ENCODE results near the gene LPAR1. TPM values are rescaled to one million over a fixed set of nuclear protein-coding genes. Genes with fewer than 3 reads are reported as not detected.

Gene LPAR1
- total and polyA plus RNA-seq, 10 of the 15 experiments (the other 5 are each of a cell fraction or from before 2014, with no cell fraction given) = 3.3 to 12.9 (median 8.4) TPM

- TF ChIP-seq E4F1 (IDR thresholded peaks at IDR 0.05; ENCODE audit: borderline replicate concordance, partially characterized antibody) = no peak
- TF ChIP-seq IRF4 (IDR thresholded peaks at IDR 0.05; ENCODE audit: low read depth, low read length) = no peak
Observed at GRCh38 chr9:110835859-110836271, 202.4 kb downstream of the LPAR1 start (continued).

DNA sequence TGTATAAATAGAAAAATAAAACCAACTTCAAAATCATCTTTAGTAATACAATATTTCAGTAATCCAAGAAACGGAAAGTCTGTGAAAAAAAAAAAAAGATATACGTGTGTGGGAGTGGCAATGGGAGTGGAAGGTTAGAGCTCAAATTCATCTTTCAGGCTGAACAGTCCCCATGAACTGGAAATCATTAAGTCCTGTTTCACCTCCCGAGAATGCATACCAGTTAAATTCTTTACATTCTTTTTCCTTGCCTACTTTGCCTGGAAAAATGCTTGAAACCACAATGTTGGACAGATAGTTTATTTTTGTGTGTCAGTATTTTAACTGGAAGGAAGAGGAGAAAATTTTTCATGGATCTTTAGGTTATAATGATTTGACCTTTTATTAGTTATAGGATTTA lies 202.9 kb downstream of the LPAR1 start:
- BruUV-seq (replicated peaks) = no TSS peak
- FAIRE-seq (no peak), ATAC-seq (no peak), DNase-seq (ENCODE audit: low read depth, low spot score) (no peak)
- no peaks in the 10 kb centered on the region for H3K79me2 ChIP-seq (ENCODE audit: control insufficient read depth, insufficient read depth, low read length)
- no peak overlapping the region for H3K9ac ChIP-seq (ENCODE audit: control insufficient read depth, insufficient read depth, low read length)
- no peak for TF ChIP-seq CHD1 (IDR thresholded peaks at IDR 0.05; ENCODE audit: low read depth, low read length)
- TF ChIP-seq, protein P1, sequence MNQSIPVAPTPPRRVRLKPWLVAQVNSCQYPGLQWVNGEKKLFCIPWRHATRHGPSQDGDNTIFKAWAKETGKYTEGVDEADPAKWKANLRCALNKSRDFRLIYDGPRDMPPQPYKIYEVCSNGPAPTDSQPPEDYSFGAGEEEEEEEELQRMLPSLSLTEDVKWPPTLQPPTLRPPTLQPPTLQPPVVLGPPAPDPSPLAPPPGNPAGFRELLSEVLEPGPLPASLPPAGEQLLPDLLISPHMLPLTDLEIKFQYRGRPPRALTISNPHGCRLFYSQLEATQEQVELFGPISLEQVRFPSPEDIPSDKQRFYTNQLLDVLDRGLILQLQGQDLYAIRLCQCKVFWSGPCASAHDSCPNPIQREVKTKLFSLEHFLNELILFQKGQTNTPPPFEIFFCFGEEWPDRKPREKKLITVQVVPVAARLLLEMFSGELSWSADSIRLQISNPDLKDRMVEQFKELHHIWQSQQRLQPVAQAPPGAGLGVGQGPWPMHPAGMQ (IDR thresholded peaks at IDR 0.05; ENCODE audit: borderline replicate concordance) = no peak
- no peak for TF ChIP-seq LARP7 (IDR thresholded peaks at IDR 0.05)
- no peak for TF ChIP-seq NR2C2 (IDR thresholded peaks at IDR 0.05; ENCODE audit: borderline replicate concordance, control insufficient read depth, insufficient read length, low read depth)
- TF ChIP-seq ZZZ3 (IDR thresholded peaks at IDR 0.05; ENCODE audit: control insufficient read depth, insufficient read length, low read depth) = no peak
- no peak for TF ChIP-seq TBL1XR1 (IDR thresholded peaks at IDR 0.05; ENCODE audit: low read depth, low read length)
- no peak for TF ChIP-seq KDM1A (IDR thresholded peaks at IDR 0.05; ENCODE audit: borderline replicate concordance)
- TF ChIP-seq RCOR1 (conservative IDR thresholded peaks at IDR 0.05; ENCODE audit: low read depth, low read length) = no peak
- no peak overlapping the region for H3K4me3 ChIP-seq
- no peaks in the 10 kb centered on the region for H3K36me3 ChIP-seq (ENCODE audit: control insufficient read depth in 2 of 2, insufficient read depth in 2 of 2, low read length in 1 of 2)
- H3K4me2 ChIP-seq (ENCODE audit: control insufficient read depth, insufficient read depth) = no peak overlapping the region
- H4K20me1 ChIP-seq (ENCODE audit: control insufficient read depth, insufficient read depth) = no peaks in the 10 kb centered on the region
- ChIA-PET POLR2A (interaction anchor here (0.6 kb wide), 1 partner anchor 25 kb away, joined by 11 read pairs; no protein-coding TSS in a partner anchor), SMC1A (ENCODE audit: uncharacterized antibody, unreplicated experiment) (interaction anchor here (1.1 to 1.3 kb wide), 2 partner anchors 13 to 42 kb away, joined by 3 to 5 read pairs; no protein-coding TSS in a partner anchor), RAD21 (ENCODE audit: unreplicated experiment) (interaction anchor here (0.9 kb wide), 1 partner anchor 14 kb away, joined by 4 read pairs; no protein-coding TSS in a partner anchor), CTCF (no interaction called here)
- H3K27me3 ChIP-seq (replicated peaks in 1 of 2; ENCODE audit: control insufficient read depth in 2 of 2, insufficient read depth in 2 of 2, low read length in 1 of 2) = no peaks in the 10 kb centered on the region
- in situ Hi-C loops (cut with MboI) = no loop called here
- WGBS (ENCODE audit: insufficient coverage, insufficient replicate concordance, low lambda C conversion rate, missing lambda C conversion rate) = 34% methylated on average over 3 of the region's 3 CpGs
- no peaks in the 10 kb centered on the region for H3K4me1 ChIP-seq (ENCODE audit: control insufficient read depth, insufficient read depth, low read length)
- intact Hi-C loops (cut with micrococcal nuclease; ENCODE audit: unreplicated experiment) = no loop called here
- H3K27ac ChIP-seq (ENCODE audit: control insufficient read depth, insufficient read depth) = no peak overlapping the region
- H2AFZ ChIP-seq (ENCODE audit: control insufficient read depth, low read depth, low read length) = no peak overlapping the region
- no peaks in the 10 kb centered on the region for H3K9me3 ChIP-seq (replicated peaks; ENCODE audit: control insufficient read depth, insufficient read depth, low read length)

Data from GM12878 (cell line).